Thymus (tissue), 11 donors: ENCODE measurements around the gene SSH2. TPM values are rescaled to one million over a fixed set of nuclear protein-coding genes. Genes with fewer than 3 reads are reported as not detected.
A peak's percentile ranks its signal among the peaks of the same experiment; 100 is the strongest.
"Not testable (repeated sequence)": the region's sequence is repeated elsewhere in the genome, so short reads cannot be mapped to it uniquely, and the experiment has no call there.

Source experiments
- DNase-seq, 9 donors: peaks; one replicate each; pipeline ENCODE4 v3.0.0-alpha.2; 2013; ENCODE audit warnings: low spot score in 9 of 9, low read depth in 6 of 9, missing footprints in 1 of 9
- H3K27ac ChIP-seq, 2 donors: one replicate each; pipeline ENCODE4 v1.5.1; 2013; ENCODE audit warnings: control low read depth in 1 of 2, low read depth in 1 of 2, low read length in 1 of 2, mild to moderate bottlenecking in 1 of 2, moderate library complexity in 1 of 2
- H3K27me3 ChIP-seq, 2 donors: one replicate each; pipeline ENCODE4 v1.5.1; 2013; ENCODE audit warnings: low read length in 1 of 2; ENCODE audit not compliant: control insufficient read depth in 2 of 2, insufficient read depth in 1 of 2
- H3K36me3 ChIP-seq, 2 donors: one replicate each; pipeline ENCODE4 v1.5.1; 2013; ENCODE audit warnings: low read length in 1 of 2, mild to moderate bottlenecking in 1 of 2, moderate library complexity in 1 of 2; ENCODE audit not compliant: control insufficient read depth in 2 of 2, insufficient read depth in 2 of 2
- H3K4me1 ChIP-seq, 2 donors: one replicate each; pipeline ENCODE4 v1.5.1; 2013; ENCODE audit warnings: low read length in 2 of 2; ENCODE audit not compliant: control insufficient read depth in 2 of 2, insufficient read depth in 2 of 2
- H3K4me3 ChIP-seq, 2 donors: one replicate each; pipeline ENCODE4 v1.5.1; 2013; ENCODE audit warnings: low read length in 2 of 2, control low read depth in 1 of 2, mild to moderate bottlenecking in 1 of 2
- H3K9me3 ChIP-seq, 2 donors: one replicate each; pipeline ENCODE4 v1.5.1; 2013; ENCODE audit warnings: low read length in 1 of 2, mild to moderate bottlenecking in 1 of 2; ENCODE audit not compliant: control insufficient read depth in 2 of 2, insufficient read depth in 1 of 2
- WGBS: extraction: QIAGEN DNeasy Blood & Tissue Kit; methylation state at CpG from one replicate; pipeline ENCODE4 v1.1.7; 2013; 5-methylcytosine and 5-hydroxymethylcytosine counted together
- polyA plus RNA-seq: library from polyadenylated mRNA; stranded (reverse); fragments of 200-250 nt; gene quantifications from one replicate; pipeline ENCODE4 v1.2.3, GENCODE V29; 2013
- total RNA-seq: library from RNA; stranded (reverse); fragments of 120-200 nt; gene quantifications from one replicate; pipeline ENCODE4 v1.2.4, GENCODE V29; 2013
- donor health status: healthy.

The SSH2 gene
- total and polyA plus RNA-seq, 2 donors: 25.4 to 28.5 TPM

DNA sequence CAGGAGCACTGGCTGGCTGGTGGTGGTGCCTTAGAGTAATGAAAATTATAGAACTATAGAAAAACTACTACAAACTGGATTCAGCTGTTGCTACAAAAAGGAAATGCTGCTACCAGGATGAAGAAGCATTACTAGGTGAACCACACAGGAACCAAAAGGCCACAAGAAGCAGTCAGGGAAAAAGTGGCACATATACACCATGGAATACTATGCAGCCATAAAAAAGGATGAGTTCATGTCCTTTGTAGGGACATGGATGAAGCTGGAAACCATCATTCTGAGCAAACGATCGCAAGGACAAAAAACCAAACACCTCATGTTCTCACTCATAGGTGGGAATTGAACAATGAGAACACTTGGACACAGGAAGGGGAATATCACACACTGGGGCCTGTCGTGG, 5.9 kb upstream of the SSH2 start:
- not testable (repeated sequence) for DNase-seq, H3K27ac ChIP-seq, H3K36me3 ChIP-seq, H3K4me3 ChIP-seq, H3K27me3 ChIP-seq, H3K9me3 ChIP-seq
- 91% methylated on average over 3 of the region's 3 CpGs for WGBS
- H3K4me1 ChIP-seq: peaks cover 6 to 10% of the 10 kb centered on the region in 2 donors

DNA sequence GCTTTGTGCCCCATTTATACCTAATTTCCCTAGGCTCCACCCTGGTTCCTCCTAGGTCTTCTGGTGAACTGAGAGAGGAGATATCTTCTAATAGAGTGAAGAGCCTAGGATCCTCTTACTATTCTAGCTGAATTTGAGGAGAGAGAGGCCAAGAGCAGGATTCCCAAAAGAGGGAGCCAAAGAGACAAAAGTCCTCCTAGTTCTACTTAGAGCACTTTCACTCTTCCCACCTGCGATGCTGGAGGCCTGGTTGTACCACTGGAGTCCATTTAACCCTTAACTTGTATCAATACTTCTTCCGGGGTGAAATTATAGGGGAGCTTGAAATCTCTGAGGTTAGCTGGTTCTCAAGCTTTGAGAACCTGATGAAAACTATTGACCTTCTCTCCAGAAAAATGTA, 3.4 kb upstream of the SSH2 start:
- H3K4me3 ChIP-seq: no peak overlapping the region
- DNase-seq: no peak
- H3K36me3 ChIP-seq: no peaks in the 10 kb centered on the region
- H3K9me3 ChIP-seq: no peaks in the 10 kb centered on the region
- WGBS: 63% methylated on average over 2 of the region's 2 CpGs
- no peak overlapping the region for H3K27ac ChIP-seq
- H3K4me1 ChIP-seq: peaks cover 4 to 11% of the 10 kb centered on the region in 2 donors
- H3K27me3 ChIP-seq: no peaks in the 10 kb centered on the region

DNA sequence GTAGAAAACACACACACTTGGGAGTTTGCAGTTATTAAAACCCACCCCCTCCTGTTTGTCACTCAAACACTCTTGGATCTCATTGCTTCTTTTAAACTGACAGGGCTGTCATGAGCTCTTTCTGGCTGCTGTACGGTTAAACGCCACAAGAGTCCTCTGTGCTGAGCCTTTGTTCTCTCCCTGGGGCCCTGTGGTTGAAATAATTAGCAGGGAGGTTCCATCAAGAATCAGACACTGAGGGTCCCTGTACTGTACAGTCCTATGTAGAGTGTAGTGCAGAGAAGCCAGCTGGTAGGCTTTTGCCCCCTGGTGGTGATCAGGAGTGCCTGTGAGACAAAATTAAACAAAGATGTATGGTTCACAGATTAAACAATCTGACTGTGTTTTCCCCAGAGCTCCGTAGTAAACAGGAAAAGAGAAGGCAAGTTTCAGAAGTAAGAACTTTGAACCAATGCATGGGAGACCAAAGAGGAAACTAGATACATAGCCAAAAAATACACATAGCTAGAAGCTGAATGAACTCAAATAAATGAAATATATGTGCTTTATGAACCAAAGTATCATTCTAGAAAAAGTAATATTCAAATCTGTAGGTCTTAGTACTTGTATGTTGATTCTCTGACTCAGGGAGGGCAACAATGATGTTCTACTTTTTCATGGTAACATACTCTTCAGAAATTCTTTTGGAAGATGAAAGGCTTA, 1.4 kb upstream of the SSH2 start:
- peaks cover 11 to 18% of the 10 kb centered on the region in 2 donors for H3K4me1 ChIP-seq
- peak overlapping the region; percentile 39 to 94 for H3K27ac ChIP-seq
- 0% methylated on average over 3 of the region's 3 CpGs for WGBS
- peak overlapping the region; percentile 80 to 100 for H3K4me3 ChIP-seq
- H3K9me3 ChIP-seq: no peaks in the 10 kb centered on the region
- H3K36me3 ChIP-seq: peaks cover 0 to 3% of the 10 kb centered on the region in 2 donors
- no peaks in the 10 kb centered on the region for H3K27me3 ChIP-seq
- DNase-seq: peak; percentile 58 to 93 (median 82)

DNA sequence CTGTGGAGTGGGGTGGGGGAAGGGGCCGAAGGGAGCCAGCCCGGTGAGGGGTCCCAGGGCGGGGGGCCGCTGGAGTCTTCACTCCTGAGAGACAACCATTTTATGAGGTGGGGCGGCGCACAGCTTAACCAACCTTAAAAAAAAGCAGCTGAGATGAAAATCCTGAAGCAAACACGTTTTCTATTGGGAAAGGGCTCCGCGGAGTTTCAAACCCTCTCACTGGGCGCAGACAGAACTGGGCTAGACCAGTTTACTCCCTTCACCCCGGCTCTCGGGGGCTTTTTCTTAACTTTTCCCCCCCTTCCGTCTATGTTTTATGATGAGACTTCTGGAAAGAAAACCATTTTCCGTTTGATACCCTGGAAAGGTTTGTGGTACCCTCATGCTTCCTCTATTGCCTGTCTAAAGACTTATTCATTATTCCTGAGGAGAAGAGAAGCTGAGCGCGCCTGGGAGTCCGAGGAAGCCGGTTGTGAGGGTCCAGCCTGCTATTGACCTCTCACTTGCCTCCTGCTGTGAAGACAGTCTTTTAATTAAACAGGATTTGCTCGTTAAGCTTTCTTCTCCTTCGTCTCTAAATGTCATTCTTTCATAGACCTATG, 482 bp upstream of the SSH2 start:
- H3K27me3 ChIP-seq: no peaks in the 10 kb centered on the region
- peak overlapping the region; percentile 80 to 100 for H3K4me3 ChIP-seq
- H3K9me3 ChIP-seq: no peaks in the 10 kb centered on the region
- H3K36me3 ChIP-seq: peaks cover 0 to 3% of the 10 kb centered on the region in 2 donors
- H3K4me1 ChIP-seq: peaks cover 11 to 23% of the 10 kb centered on the region in 2 donors
- DNase-seq: peak in 5 of 9 donors; percentile 13 to 70 (median 49)
- peak overlapping the region; percentile 94 for H3K27ac ChIP-seq
- WGBS: 1% methylated on average over 20 of the region's 20 CpGs

DNA sequence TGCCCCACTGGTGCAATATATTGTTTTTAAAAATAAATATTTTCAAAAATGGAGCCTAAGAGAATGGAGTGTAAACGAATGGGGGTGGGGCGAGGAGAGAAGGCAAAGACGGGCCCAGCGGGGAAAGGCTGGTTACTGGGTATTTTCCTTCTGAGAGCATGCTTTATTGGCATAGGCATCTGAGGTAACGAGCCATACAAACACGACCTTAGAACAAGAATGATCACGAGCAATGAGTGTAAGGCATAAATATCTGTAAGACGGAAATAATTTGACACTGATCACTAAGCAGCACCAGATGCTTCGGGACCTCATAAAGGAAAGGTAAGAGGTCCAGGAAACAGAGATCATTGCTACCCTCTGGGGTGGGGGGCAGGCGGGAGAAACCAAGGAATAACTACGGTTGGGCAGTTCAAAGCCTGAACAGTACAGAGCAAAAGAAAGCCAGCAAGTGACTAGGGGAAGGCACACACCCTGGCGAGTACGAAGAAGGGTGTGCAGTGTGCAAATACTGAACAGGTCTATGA, 959 bp downstream of the SSH2 start:
- Histone ChIP-seq H3K4me1 (peaks cover 11 to 23% of the 10 kb centered on the region in 2 donors), H3K27me3 (no peaks in the 10 kb centered on the region), H3K4me3 (peak overlapping the region; percentile 80 to 100), H3K9me3 (no peaks in the 10 kb centered on the region), H3K27ac (peak overlapping the region; percentile 94 to 96), H3K36me3 (peaks cover 0 to 13% of the 10 kb centered on the region in 2 donors)
- DNase-seq: peak in 8 of 9 donors; percentile 13 to 63 (median 24)
- WGBS: under 1% methylated on average over 13 of the region's 13 CpGs

DNA sequence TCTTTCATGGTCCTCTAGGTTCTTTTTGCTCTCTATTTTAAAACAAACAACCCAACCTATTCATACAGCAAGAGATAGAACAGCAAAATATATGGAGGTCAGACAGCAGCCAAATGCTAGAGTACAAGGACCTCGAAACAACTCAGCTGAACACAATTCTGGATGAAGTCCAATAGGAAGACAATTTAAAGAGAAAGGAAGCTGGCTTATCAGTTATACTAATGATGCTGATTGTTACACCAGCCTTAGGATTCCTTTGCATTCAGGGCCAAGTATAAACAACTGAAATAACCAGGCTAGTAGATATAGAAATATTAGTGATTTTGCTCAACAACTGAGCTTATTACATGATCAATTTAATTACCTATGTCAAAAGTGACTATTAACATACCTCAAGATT, 2.5 kb downstream of the SSH2 start:
- Histone ChIP-seq H3K4me1 (peaks cover 11 to 23% of the 10 kb centered on the region in 2 donors), H3K9me3 (no peaks in the 10 kb centered on the region), H3K4me3 (no peak overlapping the region), H3K27ac (no peak overlapping the region), H3K36me3 (peaks cover 0 to 13% of the 10 kb centered on the region in 2 donors), H3K27me3 (no peaks in the 10 kb centered on the region)
- WGBS: 70% methylated on average over 1 of the region's 1 CpG
- no peak for DNase-seq

DNA sequence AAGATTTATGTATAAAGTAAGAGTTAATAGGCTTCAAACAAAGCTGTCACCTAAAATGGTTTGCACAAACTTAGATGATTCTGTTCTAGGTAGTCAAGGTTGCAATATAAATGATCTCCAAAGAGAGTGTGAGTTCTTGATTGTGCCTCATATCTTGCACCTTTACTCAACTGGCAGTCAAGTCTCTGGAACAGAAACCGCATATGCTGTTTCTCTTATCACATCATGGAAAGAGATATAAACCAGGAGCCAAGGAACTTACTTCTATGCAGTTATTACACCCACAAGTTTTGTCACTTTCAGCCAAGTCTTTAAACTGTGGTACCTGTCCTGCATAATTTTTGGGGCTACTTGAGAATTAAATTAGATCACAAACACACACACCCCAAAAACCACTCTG, 5.2 kb downstream of the SSH2 start:
- DNase-seq: no peak
- H3K27ac ChIP-seq: no peak overlapping the region
- no peaks in the 10 kb centered on the region for H3K9me3 ChIP-seq
- H3K4me3 ChIP-seq: no peak overlapping the region
- peaks cover 0 to 13% of the 10 kb centered on the region in 2 donors for H3K36me3 ChIP-seq
- H3K4me1 ChIP-seq: peaks cover 8 to 13% of the 10 kb centered on the region in 2 donors
- no peaks in the 10 kb centered on the region for H3K27me3 ChIP-seq
- WGBS: 91% methylated on average over 1 of the region's 1 CpG

DNA sequence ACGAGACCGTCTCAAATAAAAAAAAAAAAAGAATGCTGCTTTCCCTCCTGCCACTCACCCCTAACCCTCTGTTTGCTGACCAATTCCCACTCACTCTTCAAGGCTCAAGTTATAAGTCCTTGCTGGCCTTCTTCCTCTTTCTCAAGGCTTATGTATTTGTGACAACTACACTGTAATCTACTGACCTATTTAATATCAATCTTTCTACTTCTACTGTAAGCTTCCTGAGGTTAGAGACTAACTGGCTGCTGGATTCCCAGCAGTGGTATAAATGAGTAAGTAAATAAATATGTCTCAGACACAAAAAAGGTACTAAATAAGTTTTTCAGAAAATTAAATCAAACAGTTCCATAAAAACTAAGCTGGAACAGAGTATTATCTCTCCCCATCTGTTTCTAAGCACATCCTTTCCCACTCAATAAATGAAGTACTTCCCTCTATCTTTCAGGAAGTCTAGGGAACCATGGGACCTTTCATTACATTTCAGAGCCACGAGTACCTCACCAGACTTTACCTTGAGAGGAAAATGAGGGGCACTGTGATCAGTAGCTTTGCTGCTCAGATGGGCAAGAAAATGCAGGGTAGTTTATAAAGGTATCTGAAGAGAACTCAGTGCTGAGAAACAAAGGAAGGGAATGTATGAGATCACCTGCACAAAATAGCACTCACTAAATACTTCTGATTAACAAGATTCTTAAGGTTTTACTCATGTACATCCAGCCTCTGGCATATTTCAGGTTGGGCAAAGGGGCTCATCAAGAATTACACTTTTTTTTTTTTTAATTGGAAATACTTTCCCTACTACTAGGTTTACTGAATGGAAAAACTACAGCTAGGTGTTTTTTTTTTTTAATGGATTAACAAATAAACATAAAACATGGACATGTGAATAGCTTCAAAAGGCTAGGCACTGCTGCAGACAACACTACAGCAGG, 10.8 kb downstream of the SSH2 start:
- DNase-seq: no peak
- Histone ChIP-seq H3K27me3 (no peaks in the 10 kb centered on the region), H3K27ac (no peak overlapping the region), H3K9me3 (no peaks in the 10 kb centered on the region), H3K4me3 (no peak overlapping the region), H3K36me3 (no peaks in the 10 kb centered on the region), H3K4me1 (no peaks in the 10 kb centered on the region)
- 70% methylated on average over 3 of the region's 3 CpGs for WGBS
